ENCODE measurements around the gene AP2B1.
A peak's percentile ranks its signal among the peaks of the same experiment; 100 is the strongest.

AP2B1 gene

GRCh38 chr17:35618628-35619027 lies 31.5 kb downstream of the AP2B1 start:
- H3K4me3 ChIP-seq (ENCODE audit: low read length) = no peak overlapping the region
- no peak for DNase-seq (ENCODE audit: low read depth)
- TF ChIP-seq CTCF (conservative IDR thresholded peaks at IDR 0.05; ENCODE audit: low read depth, low read length) = no peak

GRCh38 chr17:35621768-35622167 lies 34.6 kb downstream of the AP2B1 start:
- no peak for TF ChIP-seq CTCF (conservative IDR thresholded peaks at IDR 0.05; ENCODE audit: low read depth, low read length)
- no peak for DNase-seq (ENCODE audit: low read depth)
- no peak overlapping the region for H3K4me3 ChIP-seq (ENCODE audit: low read length)

- TF ChIP-seq CTCF (conservative IDR thresholded peaks at IDR 0.05; ENCODE audit: low read depth, low read length) = no peak
- DNase-seq (ENCODE audit: low read depth) = no peak
- no peak overlapping the region for H3K4me3 ChIP-seq (ENCODE audit: low read length)
Measured at GRCh38 chr17:35627417-35627816, 40.3 kb downstream of the AP2B1 start.

- no peak overlapping the region for H3K4me3 ChIP-seq (ENCODE audit: low read length)
- peak; percentile 64 for DNase-seq (ENCODE audit: low read depth)
- no peak for TF ChIP-seq CTCF (conservative IDR thresholded peaks at IDR 0.05; ENCODE audit: low read depth, low read length)
Measured at GRCh38 chr17:35630530-35631148, 43.5 kb downstream of the AP2B1 start.

GRCh38 chr17:35641032-35641431 lies 53.9 kb downstream of the AP2B1 start:
- no peak overlapping the region for H3K4me3 ChIP-seq (ENCODE audit: low read length)
- DNase-seq (ENCODE audit: low read depth) = peak; percentile 36
- TF ChIP-seq CTCF (conservative IDR thresholded peaks at IDR 0.05; ENCODE audit: low read depth, low read length) = no peak

- DNase-seq (ENCODE audit: low read depth) = no peak
- H3K4me3 ChIP-seq (ENCODE audit: low read length) = no peak overlapping the region
- no peak for TF ChIP-seq CTCF (conservative IDR thresholded peaks at IDR 0.05; ENCODE audit: low read depth, low read length)
Measured at GRCh38 chr17:35645923-35646322, 58.8 kb downstream of the AP2B1 start.

GRCh38 chr17:35651467-35651866 lies 64.3 kb downstream of the AP2B1 start:
- H3K4me3 ChIP-seq (ENCODE audit: low read length) = no peak overlapping the region
- DNase-seq (ENCODE audit: low read depth) = no peak
- no peak for TF ChIP-seq CTCF (conservative IDR thresholded peaks at IDR 0.05; ENCODE audit: low read depth, low read length)
